Stimulated activated CD8-positive, alpha-beta memory T cell treated with anti-CD3 and anti-CD28 coated beads, Interleukin-4, amount 100 ng/mL, for 4 hours (primary cell): Measurements from ENCODE around the gene USP12.
"Not testable (repeated sequence)": the region's sequence is repeated elsewhere in the genome, so short reads cannot be mapped to it uniquely, and the experiment has no call there.

Experiments
- DNase-seq, 2 donors: peaks; one replicate each; pipeline ENCODE4 v3.0.0-alpha.2; 2020; ENCODE audit warnings: low read depth in 2 of 2, low spot score in 1 of 2

The USP12 gene

DNA sequence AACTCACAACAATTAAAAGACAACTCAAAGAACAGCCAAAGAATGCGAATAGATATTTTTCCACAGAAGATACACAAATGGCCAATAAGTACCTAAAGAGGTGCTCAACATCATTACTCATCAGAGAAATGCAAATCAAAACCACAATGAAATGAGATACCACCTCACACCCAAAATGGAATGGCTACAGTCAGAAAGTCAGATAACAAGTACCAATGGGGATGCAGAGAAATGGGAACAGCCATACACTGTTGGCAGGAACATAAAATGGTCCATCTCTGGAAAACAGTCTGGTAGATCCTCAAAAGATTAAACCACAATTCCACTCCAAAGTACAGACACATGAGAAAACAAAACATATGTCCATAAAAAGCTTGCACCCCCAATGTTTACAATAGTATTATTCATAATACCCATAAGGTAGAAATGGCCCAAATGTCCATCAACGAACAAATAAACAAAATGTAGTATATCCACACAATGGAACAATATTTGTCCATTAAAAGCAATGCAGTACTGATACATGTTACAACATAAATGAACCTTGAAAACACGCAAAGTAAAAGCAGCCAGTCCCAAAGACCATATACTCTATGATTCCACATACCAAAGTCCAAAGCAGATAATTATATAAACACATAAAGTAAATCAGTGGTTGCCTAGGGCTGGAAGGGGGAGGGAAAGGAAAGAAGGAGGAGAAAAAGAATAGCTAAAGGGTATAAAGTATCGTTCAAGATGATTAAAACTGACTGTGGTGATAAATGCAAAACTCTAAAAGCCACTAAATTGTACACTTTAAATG, 19.6 kb downstream of the USP12 start:
- no peak for DNase-seq

DNA sequence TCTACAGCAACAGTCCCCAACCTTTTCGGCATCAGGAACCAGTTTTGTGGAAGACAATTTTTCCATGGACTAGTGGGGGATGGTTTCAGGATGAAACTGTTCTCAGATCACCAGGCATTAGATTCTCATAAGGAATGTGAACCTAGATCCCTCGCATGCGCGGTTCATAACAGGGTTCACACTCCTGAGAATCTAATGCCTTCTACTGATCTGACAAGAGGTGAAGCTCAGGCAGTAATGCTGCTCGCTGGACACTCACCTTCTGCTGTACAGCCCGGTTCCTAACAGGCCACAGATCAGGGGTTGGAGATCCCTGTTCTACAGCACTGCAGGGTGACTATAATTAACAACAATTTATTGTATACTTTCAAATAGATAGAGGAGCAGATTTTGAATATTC, 21.9 kb downstream of the USP12 start:
- DNase-seq = no peak

DNA sequence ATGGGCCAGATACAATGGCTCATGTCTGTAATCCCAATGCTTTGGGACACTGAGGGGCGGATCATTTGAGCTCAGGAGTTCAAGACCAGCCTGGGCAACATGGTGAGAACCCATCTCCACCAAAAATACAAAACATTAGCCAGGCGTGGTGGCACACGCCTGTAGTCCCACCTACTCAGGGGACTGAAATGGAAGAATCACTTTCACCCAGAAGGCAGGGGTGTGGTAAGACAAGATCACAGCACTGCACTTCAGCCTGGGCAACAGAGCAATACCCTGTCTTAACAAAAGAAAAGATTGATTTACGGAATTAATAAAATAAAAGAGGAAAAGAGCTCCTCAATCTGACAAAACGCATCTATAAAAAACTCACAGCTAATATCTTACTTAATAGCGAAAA, 22.7 kb downstream of the USP12 start:
- no peak for DNase-seq

- DNase-seq = no peak
Observed at GRCh38 chr13:27147530-27148170, 24.0 kb downstream of the USP12 start.

DNA sequence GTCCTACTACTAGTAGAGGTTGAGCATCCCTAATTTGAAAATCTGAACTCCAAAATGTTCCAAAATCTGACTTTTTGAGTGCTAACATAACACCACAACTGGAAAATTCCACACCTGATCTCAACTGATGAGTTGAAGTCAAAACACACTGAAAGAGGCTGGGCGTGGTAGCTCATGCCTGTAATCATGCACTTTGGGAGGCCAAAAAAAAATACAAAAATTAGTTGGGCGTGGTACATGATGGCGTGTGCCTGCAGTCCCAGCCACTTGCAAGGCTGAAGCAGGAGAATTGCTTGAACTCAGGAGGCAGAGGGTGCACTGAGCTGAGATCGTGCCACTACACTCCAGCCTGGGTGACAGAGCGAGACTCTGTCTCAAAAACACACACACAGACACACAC, 29.9 kb downstream of the USP12 start:
- no peak for DNase-seq

GRCh38 chr13:27141159-27141558, 30.5 kb downstream of the USP12 start:
- not testable (repeated sequence) for DNase-seq

GRCh38 chr13:27140060-27140459, 31.6 kb downstream of the USP12 start:
- no peak for DNase-seq

GRCh38 chr13:27139565-27139964, 32.0 kb downstream of the USP12 start:
- DNase-seq = no peak

GRCh38 chr13:27138457-27139093, 33.0 kb downstream of the USP12 start:
- DNase-seq = no peak

DNA sequence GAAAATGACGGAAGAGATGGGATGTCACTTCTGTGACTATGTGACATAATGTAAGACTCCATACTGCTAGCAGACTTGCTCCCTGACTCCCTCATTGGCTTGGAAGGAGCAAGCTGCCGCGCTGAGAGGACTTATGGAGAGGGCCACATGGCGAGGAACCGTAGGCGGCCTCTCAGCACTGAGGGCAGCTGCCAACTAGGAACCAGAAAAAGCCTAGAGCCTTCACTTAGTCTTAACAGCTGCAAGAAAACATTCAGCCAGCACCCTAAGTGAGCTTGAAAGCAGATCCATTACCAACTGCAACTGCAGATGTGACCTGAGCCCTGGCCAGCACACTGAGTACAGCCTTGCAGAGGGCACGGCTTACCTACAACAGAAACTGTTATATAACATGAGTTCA, 33.9 kb downstream of the USP12 start:
- DNase-seq = no peak

- no peak for DNase-seq
Observed at GRCh38 chr13:27135023-27135422, 36.6 kb downstream of the USP12 start.

GRCh38 chr13:27133889-27134288, 37.7 kb downstream of the USP12 start:
- no peak for DNase-seq

- no peak for DNase-seq
Observed at GRCh38 chr13:27132538-27132937, 39.1 kb downstream of the USP12 start.

GRCh38 chr13:27131906-27132305, 39.7 kb downstream of the USP12 start:
- DNase-seq = no peak

- peak; percentile 41 to 60 for DNase-seq
Observed at GRCh38 chr13:27130979-27131623, 40.5 kb downstream of the USP12 start.

DNA sequence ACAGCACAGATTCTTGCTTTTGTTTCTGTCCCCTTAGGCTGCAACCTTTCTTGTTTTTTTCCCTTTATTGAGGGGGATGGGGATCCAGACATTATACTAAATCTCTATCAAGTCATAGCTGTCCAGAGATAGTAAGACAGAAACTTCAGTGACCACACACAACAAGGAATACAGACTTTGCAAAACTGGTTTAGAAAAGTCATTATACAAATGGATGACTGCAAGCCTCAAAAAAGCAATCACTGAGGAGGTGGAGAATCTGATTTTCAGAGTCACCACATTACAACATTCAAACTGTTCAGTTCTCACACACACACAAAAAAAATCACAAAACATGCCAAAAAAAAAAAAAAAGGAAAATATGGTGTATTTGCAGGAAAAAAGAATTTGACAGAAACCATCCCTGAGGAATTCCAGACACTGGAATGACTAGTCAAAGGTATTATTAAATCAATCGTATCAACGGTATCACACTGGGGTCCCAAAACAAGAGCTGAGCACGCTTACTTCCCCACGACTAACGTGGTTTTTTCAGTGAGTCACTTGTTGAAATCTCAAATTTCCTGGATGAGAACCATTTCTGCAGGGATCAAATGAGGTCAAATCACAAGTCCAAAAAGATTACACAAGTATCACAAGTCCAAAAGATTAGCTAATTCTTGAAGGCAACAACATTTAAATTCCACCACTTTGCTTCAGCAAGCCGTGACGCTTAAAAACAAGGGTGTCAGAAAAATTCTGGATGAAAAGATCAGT, 41.2 kb downstream of the USP12 start:
- no peak for DNase-seq

DNA sequence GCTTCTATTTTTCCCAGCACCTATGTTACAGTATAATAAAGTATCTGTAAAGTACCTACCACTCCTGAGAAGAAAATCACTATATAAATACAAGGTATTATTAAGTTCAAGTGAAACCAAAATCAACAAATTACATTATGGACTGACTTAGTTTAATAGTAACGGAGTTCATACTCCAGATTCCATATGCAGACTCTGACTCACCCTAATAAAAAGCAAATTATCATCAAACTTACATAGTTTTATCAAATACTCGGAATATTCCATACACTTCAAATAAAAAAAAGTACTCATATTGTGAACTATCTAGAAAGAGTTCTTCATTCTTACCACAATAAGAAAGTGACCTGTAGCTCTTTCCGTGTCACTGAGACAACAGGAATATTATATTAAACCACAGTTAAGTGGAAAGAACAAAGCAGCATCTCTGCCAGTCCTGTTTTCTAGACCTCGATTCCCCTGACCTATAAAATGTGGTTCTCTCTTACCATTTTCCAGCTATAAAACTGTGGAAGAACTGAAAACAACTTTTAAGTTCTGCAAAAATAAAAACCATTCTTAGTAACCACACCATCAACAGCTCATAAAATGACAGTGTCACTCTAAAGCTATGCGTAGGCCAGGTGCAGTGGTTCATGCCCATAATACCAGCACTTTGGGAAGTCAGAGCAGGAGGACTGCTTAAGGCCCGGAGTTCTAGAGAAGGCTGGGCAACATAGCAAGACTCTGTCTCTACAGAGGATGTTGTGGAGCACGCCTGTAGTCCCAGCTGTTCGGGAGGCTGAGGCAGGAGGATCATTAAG, 42.6 kb downstream of the USP12 start:
- no peak for DNase-seq

GRCh38 chr13:27126859-27127258, 44.8 kb downstream of the USP12 start:
- no peak for DNase-seq

DNA sequence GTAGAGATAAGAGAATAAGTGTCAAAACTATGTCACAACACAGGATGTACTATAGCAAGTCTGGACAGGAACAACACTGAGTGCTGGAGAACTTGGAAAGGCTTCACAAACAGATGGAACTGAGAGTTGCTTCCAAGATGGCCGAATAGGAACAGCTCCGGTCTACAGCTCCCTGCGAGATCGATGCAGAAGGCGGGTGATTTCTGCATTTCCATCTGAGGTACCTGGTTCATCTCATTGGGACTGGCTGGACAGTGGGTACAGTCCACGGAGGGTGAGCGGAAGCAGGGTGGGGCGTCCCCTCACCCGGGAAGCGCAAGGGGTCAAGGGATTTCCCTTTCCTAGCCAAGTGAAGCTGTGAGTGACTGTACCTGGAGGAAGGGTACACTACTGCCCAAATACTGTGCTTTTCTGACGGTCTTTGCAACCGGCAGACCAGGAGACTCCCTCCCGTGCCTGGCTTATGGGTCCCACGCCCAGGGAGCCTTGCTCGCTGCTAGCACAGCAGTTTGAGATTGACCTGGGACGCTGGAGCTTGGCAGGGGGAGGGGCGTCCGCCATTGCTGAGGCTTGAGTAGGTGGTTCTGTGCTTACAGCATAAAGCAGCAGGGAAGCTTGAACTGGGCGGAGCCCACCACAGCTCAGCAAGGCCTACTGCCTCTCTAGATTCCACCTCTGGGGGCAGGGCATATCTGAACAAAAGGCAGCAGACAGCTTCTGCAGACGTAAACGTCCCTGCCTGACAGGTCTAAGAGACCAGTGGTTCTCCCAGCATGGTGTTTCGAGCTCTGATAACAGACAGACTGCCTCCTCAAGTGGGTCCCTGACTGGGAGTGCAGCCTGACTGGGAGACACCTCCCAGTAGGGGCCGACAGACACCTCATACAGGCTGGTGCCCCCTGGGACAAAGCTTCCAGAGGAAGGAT, 46.0 kb downstream of the USP12 start:
- DNase-seq = no peak
